Colon (tissue), 2 donors: Measurements from ENCODE around the gene ATP6V0E1.
"Not testable (repeated sequence)": the region's sequence is repeated elsewhere in the genome, so short reads cannot be mapped to it uniquely, and the experiment has no call there.

Source experiments
- FAIRE-seq: peaks from 2 replicates; lab custom pipeline; 2012; peaks lifted over from hg19 to GRCh38; lab: Jason Lieb, UNC
- donor health status: control.
- donor health status: control.

The ATP6V0E1 gene

DNA sequence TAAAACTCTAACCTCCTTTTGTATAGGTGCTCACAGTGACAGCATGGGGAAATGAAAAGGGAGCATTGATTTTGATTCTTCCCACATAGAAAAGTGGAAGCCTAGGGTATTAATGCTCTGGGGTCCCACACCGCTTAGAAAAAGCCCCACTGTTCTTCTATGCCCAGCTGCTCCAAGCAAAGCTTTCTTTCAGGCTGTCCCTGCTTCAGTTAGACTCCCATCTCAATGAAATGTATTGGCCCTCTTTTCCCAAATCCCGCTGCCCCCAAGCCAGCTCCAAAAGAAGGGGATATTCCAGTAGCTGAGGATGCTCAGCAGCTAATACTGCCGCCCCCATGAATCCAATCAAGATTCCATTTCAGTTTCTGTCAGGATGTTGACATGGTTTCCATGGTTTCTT, 55.6 kb downstream of the ATP6V0E1 start:
- no peak for FAIRE-seq

- FAIRE-seq = no peak
Observed at GRCh38 chr5:173039964-173040363, 56.4 kb downstream of the ATP6V0E1 start.

- no peak for FAIRE-seq
Observed at GRCh38 chr5:173041881-173042762, 58.6 kb downstream of the ATP6V0E1 start.

DNA sequence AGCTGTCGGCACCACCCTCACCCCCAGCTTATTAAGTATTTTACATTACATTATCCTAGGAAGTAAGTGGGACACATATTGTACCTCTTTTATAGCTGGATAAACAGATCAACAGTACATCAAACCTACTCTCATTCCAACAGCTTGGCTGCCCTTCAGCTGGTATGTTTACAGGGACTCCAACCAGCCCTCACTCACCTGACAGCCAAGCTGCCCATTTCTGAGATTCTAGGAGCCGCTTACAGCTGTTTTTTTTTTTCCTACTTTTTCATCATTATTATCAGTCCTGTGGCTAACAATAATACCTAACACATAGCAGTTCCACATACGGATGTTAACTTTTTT, 59.2 kb downstream of the ATP6V0E1 start:
- no peak for FAIRE-seq

GRCh38 chr5:173045474-173045873, 61.9 kb downstream of the ATP6V0E1 start:
- FAIRE-seq = no peak

DNA sequence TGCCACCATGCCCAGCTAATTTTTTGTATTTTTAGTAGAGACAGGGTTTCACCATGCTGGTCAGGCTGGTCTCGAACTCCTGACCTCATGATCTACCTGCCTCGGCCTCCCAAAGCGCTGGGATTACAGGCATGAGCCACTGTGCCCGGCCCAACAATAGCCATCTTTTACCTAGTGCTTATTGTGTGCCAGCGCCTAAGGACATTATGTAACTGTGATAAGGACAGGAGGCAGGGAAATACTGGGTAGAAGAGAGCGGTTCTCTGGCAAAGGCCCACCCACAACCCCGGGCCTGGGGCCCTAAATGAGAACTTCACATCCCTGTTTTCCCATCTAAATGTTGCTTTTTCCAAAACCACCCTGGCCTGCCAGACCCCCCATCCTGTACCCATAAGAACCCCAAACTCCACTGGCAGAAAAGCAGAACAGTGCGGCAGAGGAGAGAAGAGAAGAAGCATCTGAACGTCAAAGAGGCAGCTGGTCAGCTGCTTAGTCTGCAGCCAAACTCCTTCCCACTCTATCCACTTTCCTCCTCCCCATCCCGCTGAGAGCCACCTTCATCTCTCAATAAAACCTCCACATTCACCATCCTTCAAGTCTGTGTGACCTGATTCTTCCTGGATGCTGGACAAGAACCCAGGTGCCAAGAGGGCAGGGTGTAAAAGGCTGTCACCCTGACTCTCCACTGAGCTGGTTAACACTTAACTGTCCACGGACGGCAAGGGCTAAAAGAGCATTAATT, 63.7 kb downstream of the ATP6V0E1 start:
- FAIRE-seq = not testable (repeated sequence)

DNA sequence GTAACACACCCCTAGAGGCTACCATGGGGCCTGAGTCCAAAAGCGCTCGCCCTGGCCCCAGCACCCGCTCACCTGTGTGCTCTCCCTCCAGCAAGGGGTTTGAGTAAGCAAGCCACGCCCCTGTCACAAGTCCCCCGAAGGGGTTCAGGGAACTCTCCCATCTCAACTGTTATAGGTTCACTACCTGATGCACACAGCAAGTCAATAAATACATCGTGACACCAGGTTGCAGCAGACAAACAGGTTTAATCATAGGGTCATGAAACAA, 64.2 kb downstream of the ATP6V0E1 start:
- no peak for FAIRE-seq

GRCh38 chr5:173050791-173051190, 67.2 kb downstream of the ATP6V0E1 start:
- no peak for FAIRE-seq

GRCh38 chr5:173051746-173052145, 68.2 kb downstream of the ATP6V0E1 start:
- no peak for FAIRE-seq

DNA sequence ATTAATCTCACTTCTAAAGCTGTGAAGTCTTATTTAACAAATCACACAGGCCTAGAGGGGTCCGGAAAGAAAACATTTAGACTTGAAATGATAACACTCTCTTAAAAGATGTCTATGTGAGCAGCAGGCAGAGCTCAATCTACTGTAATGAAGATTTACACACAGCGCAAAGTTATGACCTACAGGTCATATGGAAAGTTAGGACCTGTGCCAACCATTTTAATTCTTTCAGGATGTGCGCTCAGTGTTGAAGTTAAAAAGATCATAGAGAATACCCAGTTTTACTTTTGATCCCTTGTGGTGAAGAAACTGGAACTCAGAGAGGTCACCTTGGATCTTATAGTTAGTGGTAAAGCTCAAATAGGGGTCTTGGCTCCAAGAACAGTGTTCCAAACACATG, 69.5 kb downstream of the ATP6V0E1 start:
- no peak for FAIRE-seq

DNA sequence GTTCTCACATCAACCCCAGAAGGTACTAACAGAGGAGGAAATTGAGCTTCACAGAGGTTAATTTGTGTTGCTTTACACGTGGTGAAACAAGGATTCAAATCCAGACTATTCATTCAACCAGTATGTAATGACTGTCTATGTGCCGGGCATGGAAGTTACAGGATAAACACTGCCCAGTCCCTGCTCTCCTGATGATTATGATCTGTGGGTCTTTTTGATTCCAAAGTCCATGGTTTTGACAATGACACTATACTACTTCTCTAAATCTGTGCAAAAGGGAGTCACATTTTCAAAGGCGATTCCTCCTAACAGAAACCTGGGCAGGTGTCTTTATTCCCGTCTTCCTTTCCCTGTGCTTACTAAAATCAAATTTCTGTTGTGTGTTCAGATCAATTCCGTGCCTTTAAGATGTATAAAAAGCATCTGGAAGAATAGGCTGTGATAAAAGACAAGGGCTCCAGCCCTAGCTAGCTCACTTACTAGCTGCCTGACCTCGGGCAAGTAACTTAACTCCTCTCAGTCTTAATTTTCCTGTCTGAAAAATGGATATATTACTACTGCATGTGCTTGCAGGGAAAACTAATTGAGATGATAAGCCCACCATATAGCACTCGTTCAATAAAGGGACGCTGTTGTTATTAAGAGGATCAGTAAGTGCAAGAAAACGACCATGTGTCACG, 71.6 kb downstream of the ATP6V0E1 start:
- FAIRE-seq = no peak

DNA sequence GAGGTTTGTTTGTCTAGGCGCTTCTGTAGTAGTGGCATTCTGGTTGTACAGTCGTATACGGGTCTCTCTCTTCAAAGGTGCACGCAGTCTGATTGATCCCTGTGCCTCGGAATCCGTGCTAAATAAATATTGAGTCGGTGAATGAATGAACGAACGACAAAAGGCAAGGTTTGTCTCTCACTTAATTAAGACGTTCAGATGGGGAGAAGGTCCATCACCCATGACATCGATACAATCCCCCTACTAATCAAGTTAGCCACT, 72.1 kb downstream of the ATP6V0E1 start:
- FAIRE-seq = no peak

- FAIRE-seq = no peak
Observed at GRCh38 chr5:173055983-173056782, 72.6 kb downstream of the ATP6V0E1 start, which contains the start of gene CREBRF. TSS of gene CREBRF (plus strand) at chr5:173056352. CDS start at chr5:173080776, 24,424 bp downstream.

GRCh38 chr5:173056783-173057061, 73.2 kb downstream of the ATP6V0E1 start:
- FAIRE-seq = no peak

GRCh38 chr5:173057062-173057924, 73.7 kb downstream of the ATP6V0E1 start:
- FAIRE-seq = no peak

DNA sequence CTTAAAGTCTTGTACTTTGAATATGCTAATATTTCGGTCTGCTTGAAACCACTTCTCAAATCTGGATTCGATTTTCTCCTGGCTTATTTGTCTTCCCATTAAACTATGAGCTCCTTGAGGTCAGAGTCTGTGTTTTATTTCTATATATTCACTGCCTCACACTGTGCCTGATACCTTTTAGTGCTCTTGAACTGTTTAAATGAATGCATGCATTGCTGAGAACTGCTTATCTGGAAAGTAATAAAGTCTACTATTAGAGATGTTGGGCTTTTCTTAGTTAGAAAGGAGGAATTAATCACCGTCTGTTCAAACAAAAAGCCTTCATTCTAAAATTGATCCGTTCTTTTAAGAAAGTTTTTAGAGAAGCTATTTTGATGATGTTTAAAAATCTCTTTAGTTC, 78.6 kb downstream of the ATP6V0E1 start:
- no peak for FAIRE-seq

- no peak for FAIRE-seq
Observed at GRCh38 chr5:173065155-173065554, 81.6 kb downstream of the ATP6V0E1 start.

DNA sequence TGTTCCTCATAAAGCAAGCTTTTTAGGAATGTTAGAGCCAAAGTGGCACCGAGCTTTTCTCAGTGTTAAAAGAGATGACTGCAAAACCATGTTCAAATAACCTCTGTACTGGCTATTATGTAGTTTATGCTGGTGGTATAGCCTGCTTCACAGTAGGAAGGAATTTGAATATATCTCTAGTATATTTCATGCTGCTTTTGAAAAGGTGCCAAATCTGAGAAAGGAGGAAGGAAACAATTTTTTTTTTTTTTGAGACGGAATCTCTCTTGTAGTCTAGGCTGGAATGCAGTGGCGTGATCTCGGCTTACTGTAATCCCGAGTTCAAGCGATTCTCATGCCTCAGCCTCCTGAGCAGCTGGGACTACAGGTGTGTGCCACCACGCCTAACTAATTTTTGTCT, 86.1 kb downstream of the ATP6V0E1 start:
- no peak for FAIRE-seq

DNA sequence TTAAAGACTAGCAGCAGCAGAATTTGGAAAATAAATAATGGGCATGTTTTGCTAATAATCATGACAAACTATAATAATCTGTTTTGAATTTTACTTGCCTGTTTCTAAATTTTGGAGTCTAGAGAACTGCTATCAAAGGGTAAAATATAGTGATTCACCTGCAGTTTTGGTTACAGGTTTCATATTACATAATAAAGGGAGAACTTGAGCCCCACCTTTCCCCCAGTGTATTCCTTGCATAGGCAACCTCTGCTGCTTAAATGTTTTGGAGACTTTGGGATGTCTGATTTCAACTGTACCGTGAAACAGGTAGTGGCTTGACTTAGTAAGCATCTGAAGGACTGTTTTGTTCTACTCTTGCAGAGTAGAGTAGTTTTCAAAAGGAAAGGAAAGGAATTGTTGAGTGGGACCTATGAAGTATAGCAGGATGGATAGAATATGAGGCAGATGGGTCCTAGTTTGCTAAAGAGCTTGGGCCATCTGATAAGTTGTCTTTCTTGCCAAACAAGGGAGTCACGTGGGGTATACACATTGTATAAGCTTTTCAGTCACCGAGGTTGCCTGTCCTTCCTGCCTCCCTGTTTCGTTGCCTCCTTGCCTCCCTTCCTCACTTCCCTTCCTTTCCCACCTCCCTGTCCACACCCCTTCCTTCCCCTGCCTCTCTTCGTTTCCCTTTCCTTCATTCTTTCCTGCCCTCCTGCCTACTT, 91.7 kb downstream of the ATP6V0E1 start:
- no peak for FAIRE-seq

- no peak for FAIRE-seq
Observed at GRCh38 chr5:173075970-173076369, 92.4 kb downstream of the ATP6V0E1 start.

- FAIRE-seq = not testable (repeated sequence)
Observed at GRCh38 chr5:173076471-173076870, 92.9 kb downstream of the ATP6V0E1 start.
